T-helper 1 cell treated with Interleukin-12 subunit alpha and Interleukin-12 subunit beta and Interleukin-4 antibody, amounts not matched to agents 30 ng/mL and 1 ng/mL, for 36 hours (primary cell): ENCODE results near the gene CHRNA4. TPM values are rescaled to one million over a fixed set of nuclear protein-coding genes. Genes with fewer than 3 reads are reported as not detected.

Experiments
- intact Hi-C: fragments of 100-400 bp; cut with micrococcal nuclease; formaldehyde crosslinking; loops from one replicate; pipeline ENCODE4 v1.15.1; 2024
- total RNA-seq: library from RNA; stranded (reverse); gene quantifications from 2 replicates; pipeline ENCODE4 v1.2.3, GENCODE V29; 2022

The CHRNA4 gene
- total RNA-seq, 1 donor from 2014 or later, result not detected

DNA sequence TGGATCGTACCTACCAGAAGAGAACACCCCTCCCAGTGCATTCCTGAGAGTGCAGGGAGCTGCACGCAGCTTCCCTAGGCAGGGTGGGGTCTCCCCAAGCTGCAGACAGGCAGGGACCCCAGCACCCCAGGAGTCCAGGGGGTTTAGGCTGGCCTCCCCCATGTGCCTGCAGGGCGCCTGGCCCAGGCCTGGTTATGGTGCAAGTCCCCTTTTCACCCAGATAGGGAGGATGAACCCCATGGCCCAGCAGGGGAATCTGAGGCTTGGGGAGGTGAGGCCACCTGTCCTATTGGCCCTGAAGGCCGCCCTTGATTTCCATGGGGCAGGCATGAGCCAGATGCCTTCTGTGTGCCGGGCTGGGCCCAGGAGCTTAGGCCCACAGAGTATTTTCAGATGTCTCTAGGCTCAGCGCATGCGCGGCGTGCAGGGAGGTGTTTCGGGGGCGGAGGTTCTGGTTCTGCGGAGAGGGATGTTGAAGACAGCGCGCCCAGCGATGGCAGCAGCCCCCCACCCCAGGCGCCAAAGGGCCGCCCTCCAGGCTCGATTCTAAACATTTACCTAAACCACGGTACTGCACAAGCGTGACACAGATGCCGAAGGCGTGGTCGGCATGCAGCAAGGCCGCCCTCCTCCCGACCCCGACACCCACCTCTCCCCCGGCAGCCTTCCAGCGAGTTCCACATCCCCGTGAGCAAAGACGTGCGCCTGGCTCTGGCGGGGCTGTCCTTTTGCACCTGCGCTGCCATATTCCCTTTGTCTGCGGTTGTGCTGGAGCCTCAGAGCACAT is 38.8 kb downstream of the CHRNA4 start:
- intact Hi-C loops, result no loop called here

DNA sequence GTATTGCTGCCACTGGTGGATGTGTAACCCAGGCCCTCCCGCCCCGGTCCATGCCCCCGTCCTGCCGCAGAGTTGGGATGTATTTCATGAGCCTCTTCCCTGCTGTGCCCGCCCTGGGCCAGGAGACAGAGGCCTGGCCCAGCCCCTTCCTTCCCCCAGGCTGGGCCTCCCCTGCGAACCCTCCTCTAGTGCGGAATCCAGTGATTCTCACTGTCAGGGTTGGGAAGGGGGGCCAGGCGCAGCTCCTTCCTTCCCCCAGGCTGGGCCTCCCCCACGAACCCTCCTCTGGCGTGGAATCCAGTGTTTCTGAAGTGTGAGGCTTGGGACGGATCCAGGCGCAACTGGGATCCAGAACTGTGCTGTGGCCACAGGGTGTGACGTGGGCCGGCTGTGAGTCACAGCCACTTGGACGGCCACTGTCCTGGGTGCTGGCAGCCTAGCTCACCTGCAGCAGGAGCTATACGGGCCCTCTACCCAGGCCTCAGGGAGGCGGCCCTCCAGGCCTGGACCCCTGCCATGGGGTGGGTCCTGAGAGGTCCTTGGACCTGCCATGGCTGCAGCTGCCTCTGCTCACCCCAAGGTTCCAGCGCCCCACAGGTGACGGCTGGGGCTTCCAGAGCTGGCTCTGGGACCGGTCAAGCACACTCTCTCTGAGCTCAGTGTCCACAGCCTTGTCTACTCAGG is 39.9 kb downstream of the CHRNA4 start:
- intact Hi-C loops, result loop anchor here (2.0 kb wide), 1 partner anchor 24 kb away; no protein-coding TSS in a partner anchor

GRCh38 chr20:63320616-63321147 is 40.5 kb downstream of the CHRNA4 start:
- intact Hi-C loops, result loop anchor here (2.0 kb wide), 1 partner anchor 24 kb away; no protein-coding TSS in a partner anchor

DNA sequence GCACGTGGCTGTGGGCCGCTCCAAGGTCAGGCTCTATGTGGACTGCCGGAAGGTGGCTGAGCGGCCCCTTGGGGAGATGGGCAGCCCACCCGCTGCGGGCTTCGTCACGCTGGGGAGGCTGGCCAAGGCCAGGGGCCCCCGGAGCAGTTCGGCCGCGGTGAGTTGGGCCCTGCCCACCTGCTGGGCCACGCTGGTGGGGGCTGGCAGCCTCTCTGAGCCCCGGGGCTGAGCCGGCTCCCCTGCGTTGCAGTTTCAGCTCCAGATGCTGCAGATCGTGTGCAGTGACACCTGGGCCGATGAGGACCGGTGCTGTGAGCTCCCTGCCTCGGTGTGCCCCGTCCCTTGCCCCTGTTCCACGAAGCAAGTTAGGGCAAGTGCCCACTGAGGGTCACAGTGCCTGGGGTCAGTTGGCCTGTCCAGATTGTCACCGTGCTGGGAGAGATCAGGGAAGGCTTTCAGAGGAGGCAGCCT is 41.1 kb downstream of the CHRNA4 start:
- intact Hi-C loops, result loop anchor here (2.0 kb wide), 1 partner anchor 23 kb away; no protein-coding TSS in a partner anchor

- intact Hi-C loops, result loop anchor here (2.0 kb wide), 1 partner anchor 23 kb away; no protein-coding TSS in a partner anchor
These were observed 41.7 kb downstream of the CHRNA4 start for GRCh38 chr20:63319164-63320040.

DNA sequence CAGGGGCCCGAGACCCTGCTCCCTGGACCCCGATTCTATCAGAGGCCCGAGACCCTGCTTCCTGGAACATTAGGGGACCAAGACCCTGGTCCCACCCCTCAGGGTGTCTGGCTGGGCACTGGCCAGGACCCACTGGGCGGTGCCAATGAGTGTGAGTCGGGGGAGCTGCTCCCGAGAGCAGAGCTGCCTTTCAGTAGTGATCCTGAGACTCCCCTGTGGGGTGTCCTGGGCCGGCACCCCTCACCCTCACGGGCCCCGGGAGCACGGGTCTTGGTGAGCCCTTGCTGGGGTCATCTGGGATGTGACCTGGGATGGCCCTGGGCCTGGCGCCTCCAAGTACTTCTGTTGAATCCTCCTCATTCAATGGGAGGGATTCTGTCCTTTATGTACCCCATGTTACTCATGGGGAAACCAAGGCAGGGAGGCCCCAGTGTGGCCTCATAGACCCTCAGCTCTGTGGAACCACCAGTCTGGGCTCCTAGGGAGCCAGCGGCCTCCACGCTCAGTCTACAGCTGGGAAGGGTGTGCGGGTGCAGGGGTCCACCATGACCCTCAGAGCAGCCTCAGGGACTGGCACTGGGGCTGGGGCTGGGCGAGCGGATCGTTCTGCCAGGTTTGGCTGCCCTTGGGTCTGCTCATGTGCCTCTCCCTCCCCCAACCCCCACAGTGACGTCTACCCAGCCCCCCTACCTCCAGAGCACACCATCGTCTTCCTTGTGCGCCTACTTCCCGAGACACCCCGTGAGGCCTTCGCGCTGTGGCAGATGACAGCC is 42.6 kb downstream of the CHRNA4 start:
- intact Hi-C loops, result no loop called here

DNA sequence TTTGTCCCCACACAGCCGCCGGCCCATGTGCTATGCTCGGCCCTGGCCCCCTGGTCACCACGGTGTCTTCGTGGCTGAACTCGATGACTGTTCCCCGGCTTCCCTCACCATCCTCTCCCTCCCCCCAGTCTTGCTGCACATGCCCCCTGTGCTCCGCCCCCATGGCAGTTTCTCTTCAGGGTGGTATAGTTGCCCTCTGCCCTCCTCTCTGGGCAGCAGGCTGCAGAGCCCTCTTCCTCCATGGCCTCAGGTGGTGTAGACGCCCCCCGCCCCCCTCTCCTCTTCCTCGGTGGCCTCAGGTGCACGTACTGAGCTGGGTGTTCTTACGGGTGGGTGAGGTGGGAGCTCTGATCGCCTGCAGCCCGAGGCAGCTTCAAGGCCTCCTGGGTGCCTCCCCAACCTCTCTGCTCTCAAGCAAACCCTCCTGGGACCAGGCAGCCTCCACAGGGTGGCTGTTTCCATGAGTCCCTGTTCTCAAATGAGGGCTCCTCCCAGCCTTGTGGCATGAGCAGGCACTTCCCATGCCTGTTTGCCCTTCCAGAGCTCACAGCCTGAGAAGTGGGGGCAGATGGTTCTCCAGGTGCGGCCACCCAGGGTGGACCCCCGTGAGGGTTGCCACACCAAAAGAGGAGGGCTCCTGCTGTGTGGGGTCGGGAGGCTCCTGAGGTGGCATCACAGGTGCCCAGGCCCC is 43.4 kb downstream of the CHRNA4 start:
- intact Hi-C loops, result no loop called here

- intact Hi-C loops, result no loop called here
These were observed 44.1 kb downstream of the CHRNA4 start for GRCh38 chr20:63317061-63317460.

- intact Hi-C loops, result no loop called here
These were observed 44.6 kb downstream of the CHRNA4 start for GRCh38 chr20:63316502-63316921.

- intact Hi-C loops, result no loop called here
These were observed 45.2 kb downstream of the CHRNA4 start for GRCh38 chr20:63315731-63316491.

- intact Hi-C loops, result no loop called here
These were observed 45.9 kb downstream of the CHRNA4 start for GRCh38 chr20:63315240-63315689.

DNA sequence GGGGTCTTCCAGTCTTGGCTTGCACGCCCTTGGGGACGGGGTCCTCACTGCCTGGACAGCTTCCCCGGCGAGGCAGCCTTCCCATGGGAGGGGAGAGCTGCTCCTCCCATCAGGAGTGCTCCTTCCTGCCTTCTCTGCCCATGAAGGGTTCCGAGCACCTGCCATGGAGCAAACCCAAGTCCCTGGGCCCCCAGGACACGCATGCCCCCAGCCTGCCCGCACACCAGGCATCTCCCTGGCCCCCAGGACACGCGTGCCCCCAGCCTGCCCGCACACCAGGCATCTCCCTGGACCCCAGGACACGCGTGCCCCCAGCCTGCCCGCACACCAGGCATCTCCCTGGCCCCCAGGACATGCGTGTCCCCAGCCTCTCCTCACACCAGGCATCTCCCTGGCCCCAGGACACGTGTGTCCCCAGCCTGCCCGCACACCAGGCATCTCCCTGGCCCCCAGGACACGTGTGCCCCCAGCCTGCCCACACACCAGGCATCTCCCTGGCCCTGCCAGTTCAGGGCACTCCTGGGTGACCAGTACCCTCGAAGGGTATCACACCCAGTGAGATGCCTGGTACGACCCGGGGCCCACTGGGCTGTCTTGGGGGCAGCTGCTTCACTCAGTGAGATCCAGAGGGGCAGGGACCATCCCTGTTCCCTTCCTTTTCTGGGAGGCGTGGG is 46.4 kb downstream of the CHRNA4 start:
- intact Hi-C loops, result no loop called here

DNA sequence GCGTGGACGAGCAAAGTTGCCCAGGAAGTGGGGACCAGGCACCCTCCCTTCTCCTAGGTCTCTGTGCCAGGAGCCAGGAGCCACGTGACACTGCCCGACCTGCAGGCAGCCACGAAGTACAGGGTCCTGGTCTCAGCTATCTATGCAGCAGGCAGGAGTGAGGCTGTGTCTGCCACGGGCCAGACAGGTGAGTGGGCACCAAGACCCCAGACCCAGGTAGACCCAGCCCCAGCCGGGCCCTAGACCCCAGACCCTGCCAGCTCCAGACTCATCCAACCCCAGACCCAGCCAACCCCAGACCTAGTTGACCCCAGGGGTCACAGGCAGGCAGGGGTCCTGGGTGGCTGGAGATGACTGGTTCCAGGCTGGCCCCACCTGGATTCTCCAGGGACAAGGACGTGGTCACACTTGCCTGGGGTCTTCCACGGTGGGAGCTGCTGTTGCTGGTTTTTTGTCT is 47.1 kb downstream of the CHRNA4 start:
- intact Hi-C loops, result no loop called here

- intact Hi-C loops, result no loop called here
These were observed 47.7 kb downstream of the CHRNA4 start for GRCh38 chr20:63313349-63314014.

- intact Hi-C loops, result no loop called here
These were observed 48.3 kb downstream of the CHRNA4 start for GRCh38 chr20:63312690-63313348.

GRCh38 chr20:63312273-63312672 is 48.9 kb downstream of the CHRNA4 start:
- intact Hi-C loops, result no loop called here

GRCh38 chr20:63311833-63312243 is 49.3 kb downstream of the CHRNA4 start:
- intact Hi-C loops, result no loop called here
